ENCODE measurements around the gene SPSB4. TPM values are rescaled to one million over a fixed set of nuclear protein-coding genes. Genes with fewer than 3 reads are reported as not detected.

The SPSB4 gene
- total RNA-seq, 4 donors from 2014 or later, result 0.14 TPM; not detected in 3

DNA sequence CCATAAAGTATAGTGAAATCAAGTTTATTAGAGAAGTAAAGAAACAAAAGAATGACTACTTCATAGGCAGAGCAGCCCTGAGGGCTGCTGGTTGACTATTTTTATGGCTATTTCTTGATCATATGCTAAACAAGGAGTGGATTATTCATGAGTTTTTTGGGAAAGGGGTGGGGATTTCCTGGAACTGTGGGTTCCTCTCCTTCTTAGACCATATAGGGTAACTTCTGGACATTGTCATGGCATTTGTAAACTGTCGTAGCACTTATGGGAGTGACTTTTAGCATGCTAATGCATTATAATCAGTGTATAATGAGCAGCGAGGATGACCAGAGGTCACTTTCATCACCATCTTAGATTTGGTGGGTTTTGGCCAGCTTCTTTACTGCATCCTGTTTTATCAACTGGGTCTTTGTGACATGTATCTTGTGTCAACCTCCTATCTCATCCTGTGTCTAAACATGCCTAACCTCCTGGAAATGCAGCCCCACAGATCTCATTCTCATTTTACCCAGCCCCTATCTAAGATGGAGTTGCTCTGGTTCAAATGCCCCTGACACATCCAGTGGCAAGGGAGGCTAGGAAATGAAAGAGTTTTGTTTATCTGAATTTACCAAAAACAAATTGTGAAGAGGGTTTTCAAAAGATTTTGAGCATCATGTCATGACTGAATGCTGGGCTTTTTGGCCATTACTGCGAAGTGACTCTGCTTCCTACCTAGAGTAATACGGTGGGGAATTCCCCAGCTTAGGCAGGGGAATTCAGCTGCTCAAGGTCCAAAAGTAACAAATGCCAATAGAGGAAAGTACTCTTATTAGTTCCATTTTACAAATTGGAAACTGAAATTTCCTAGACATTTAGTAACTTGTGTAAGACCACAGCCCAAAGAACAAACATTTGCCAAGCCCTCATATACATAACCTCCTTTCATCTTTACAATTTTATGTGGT is 6.2 kb upstream of the SPSB4 start:
- H3K27me3 ChIP-seq, result peaks cover 31% of the 10 kb centered on the region
- H3K4me1 ChIP-seq, result no peaks in the 10 kb centered on the region
- in situ Hi-C loops (cut with MboI; ENCODE audit: low pct_ligation_motif_present in 1 of 4, low pct_unique_long_range_greater_than_20kb in 1 of 4, low sequenced_read_pairs in 3 of 4) (no loop called here), intact Hi-C loops (cut with DNase I; ENCODE audit: low total_unique reads) (no loop called here)
- no peak overlapping the region for H3K4me3 ChIP-seq
- WGBS, 2 donors (ENCODE audit: low coverage in 1 of 2), result 67% methylated on average over 3 to 4 of the region's 4 CpGs
- no peaks in the 10 kb centered on the region for H3K36me3 ChIP-seq
- no peak overlapping the region for H3K27ac ChIP-seq
- DNase-seq, result no peak
- no peak for TF ChIP-seq POLR2A (IDR thresholded peaks at IDR 0.05)
- no peak for TF ChIP-seq EP300 (IDR thresholded peaks at IDR 0.05; ENCODE audit: low read depth)
- TF ChIP-seq, protein P1, sequence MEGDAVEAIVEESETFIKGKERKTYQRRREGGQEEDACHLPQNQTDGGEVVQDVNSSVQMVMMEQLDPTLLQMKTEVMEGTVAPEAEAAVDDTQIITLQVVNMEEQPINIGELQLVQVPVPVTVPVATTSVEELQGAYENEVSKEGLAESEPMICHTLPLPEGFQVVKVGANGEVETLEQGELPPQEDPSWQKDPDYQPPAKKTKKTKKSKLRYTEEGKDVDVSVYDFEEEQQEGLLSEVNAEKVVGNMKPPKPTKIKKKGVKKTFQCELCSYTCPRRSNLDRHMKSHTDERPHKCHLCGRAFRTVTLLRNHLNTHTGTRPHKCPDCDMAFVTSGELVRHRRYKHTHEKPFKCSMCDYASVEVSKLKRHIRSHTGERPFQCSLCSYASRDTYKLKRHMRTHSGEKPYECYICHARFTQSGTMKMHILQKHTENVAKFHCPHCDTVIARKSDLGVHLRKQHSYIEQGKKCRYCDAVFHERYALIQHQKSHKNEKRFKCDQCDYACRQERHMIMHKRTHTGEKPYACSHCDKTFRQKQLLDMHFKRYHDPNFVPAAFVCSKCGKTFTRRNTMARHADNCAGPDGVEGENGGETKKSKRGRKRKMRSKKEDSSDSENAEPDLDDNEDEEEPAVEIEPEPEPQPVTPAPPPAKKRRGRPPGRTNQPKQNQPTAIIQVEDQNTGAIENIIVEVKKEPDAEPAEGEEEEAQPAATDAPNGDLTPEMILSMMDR (IDR thresholded peaks at IDR 0.05), result no peak
- no peak for TF ChIP-seq POLR2AphosphoS5 (IDR thresholded peaks at IDR 0.05)
- no peaks in the 10 kb centered on the region for H3K9me3 ChIP-seq

DNA sequence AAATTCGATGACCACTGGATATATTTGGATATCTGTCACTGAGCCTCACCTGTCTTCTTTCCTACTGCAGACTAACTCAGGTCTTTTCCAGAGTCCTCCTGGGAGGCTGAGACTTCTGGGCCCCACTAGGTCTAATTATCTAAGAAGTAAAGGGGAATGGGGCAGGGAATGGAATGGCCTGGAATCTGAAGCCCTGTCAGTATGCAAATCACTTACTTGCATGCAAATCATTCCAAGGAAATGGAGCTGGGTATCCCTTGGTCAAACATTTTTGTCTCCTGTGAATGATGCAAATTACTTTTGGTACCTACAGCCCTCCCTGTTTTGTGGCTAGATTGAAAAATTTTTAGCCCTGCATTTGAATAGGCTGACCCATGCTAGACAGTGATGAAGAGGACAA is 5.3 kb upstream of the SPSB4 start:
- H3K4me1 ChIP-seq, result peaks cover 0 to 4% (median 1%) of the 10 kb centered on the region in 4 donors
- TF ChIP-seq, protein P1 (IDR thresholded peaks at IDR 0.05), result no peak
- TF ChIP-seq POLR2A (IDR thresholded peaks at IDR 0.05) (no peak), POLR2AphosphoS5 (IDR thresholded peaks at IDR 0.05) (no peak), EP300 (IDR thresholded peaks at IDR 0.05; ENCODE audit: low read depth) (no peak)
- no peak overlapping the region for H3K27ac ChIP-seq
- H3K9me3 ChIP-seq, result no peaks in the 10 kb centered on the region
- no peak for DNase-seq
- H3K36me3 ChIP-seq, result no peaks in the 10 kb centered on the region
- H3K4me3 ChIP-seq, result no peak overlapping the region
- intact Hi-C loops (cut with DNase I; ENCODE audit: low total_unique reads) (no loop called here), in situ Hi-C loops (cut with MboI; ENCODE audit: low pct_ligation_motif_present in 1 of 4, low pct_unique_long_range_greater_than_20kb in 1 of 4, low sequenced_read_pairs in 3 of 4) (no loop called here)
- 38 to 43% methylated on average over 1 of the region's 1 CpG for whole genome bisulfite sequencing, 2 donors (ENCODE audit: low coverage in 1 of 2)
- H3K27me3 ChIP-seq, result peaks cover 40% of the 10 kb centered on the region

DNA sequence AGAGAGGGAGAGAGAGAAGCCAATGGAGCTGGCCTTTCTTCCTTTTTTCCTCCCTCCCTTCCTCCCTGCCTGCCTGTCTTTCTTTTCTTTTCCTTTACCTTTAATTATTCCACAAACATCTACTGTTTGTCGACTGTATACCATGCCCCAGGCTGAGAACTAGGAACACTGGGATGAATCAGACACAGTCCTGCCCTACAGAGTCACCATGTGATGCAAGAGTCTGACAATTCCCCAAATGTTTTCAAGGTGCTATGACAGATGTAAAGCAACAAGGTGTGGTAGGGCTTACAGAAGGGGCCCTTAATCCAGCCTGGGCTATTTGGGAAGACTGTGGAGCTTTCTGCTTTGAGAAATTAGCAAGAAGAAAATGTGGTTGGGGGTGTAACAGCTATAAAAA is 4.0 kb upstream of the SPSB4 start:
- in situ Hi-C loops (cut with MboI; ENCODE audit: low pct_ligation_motif_present in 1 of 4, low pct_unique_long_range_greater_than_20kb in 1 of 4, low sequenced_read_pairs in 3 of 4), result no loop called here

DNA sequence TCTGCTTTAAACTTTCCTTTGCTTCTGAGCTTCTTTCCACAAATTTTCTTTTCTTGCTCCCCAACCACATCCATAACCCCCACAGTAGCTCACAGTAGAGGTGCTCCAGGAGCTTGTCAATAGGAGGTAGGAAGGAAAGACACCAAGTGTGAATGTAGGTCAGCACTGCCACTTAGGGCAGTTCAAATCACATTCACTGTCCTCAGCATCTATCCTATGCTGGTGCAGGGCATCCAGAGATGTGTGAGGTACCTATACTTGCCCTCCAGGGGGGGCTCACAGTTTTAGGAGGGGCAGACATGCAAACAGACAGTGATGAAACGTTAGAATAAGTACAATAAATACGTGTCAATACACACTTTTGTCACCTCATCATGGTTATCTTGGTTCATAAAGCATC is 1.5 kb upstream of the SPSB4 start:
- no peak overlapping the region for H3K4me3 ChIP-seq
- WGBS, 2 donors (ENCODE audit: low coverage in 1 of 2), result 35 to 43% methylated on average over 2 of the region's 2 CpGs
- in situ Hi-C loops (cut with MboI; ENCODE audit: low pct_ligation_motif_present in 1 of 4, low pct_unique_long_range_greater_than_20kb in 1 of 4, low sequenced_read_pairs in 3 of 4), result no loop called here
- H3K9me3 ChIP-seq, result no peaks in the 10 kb centered on the region
- no peak for DNase-seq
- intact Hi-C loops (cut with DNase I; ENCODE audit: low total_unique reads), result no loop called here
- no peak for TF ChIP-seq POLR2AphosphoS5 (IDR thresholded peaks at IDR 0.05)
- TF ChIP-seq, protein P1 (IDR thresholded peaks at IDR 0.05), result no peak
- TF ChIP-seq EP300 (IDR thresholded peaks at IDR 0.05; ENCODE audit: low read depth), result no peak
- TF ChIP-seq POLR2A (IDR thresholded peaks at IDR 0.05), result no peak
- peaks cover 70% of the 10 kb centered on the region for H3K27me3 ChIP-seq
- H3K4me1 ChIP-seq, result peaks cover 0 to 19% (median 12%) of the 10 kb centered on the region in 4 donors
- no peaks in the 10 kb centered on the region for H3K36me3 ChIP-seq
- H3K27ac ChIP-seq, result no peak overlapping the region

More for the DNA sequence above, 4.0 kb upstream of the SPSB4 start:
- Histone ChIP-seq H3K9me3 (no peaks in the 10 kb centered on the region), H3K4me3 (no peak overlapping the region), H3K36me3 (no peaks in the 10 kb centered on the region), H3K4me1 (peaks cover 0 to 13% (median 10%) of the 10 kb centered on the region in 4 donors), H3K27me3 (peaks cover 50% of the 10 kb centered on the region), H3K27ac (no peak overlapping the region)
- TF ChIP-seq EP300 (IDR thresholded peaks at IDR 0.05; ENCODE audit: low read depth) (no peak), POLR2A (IDR thresholded peaks at IDR 0.05) (no peak), POLR2AphosphoS5 (IDR thresholded peaks at IDR 0.05) (no peak)
- TF ChIP-seq, protein P1 (IDR thresholded peaks at IDR 0.05), result no peak
- intact Hi-C loops (cut with DNase I; ENCODE audit: low total_unique reads), result no loop called here
- WGBS, 2 donors (ENCODE audit: low coverage in 1 of 2), result 71 to 74% methylated on average over 1 of the region's 1 CpG
- no peak for DNase-seq

Measured in transverse colon (tissue), 4 donors.